Large intestine (tissue), 3 donors: ENCODE data around the gene NOX1. TPM values are rescaled to one million over a fixed set of nuclear protein-coding genes. Genes with fewer than 3 reads are reported as not detected.

Source experiments
- DNase-seq, 2 donors: peaks; one replicate each; pipeline versions ENCODE4 v3.0.0 to v3.0.0-alpha.2; 2013
- H3K27ac ChIP-seq: one replicate; pipeline ENCODE4 v1.5.1; 2013; ENCODE audit warnings: low read length
- H3K27me3 ChIP-seq: 2 replicates; pipeline ENCODE4 v1.6.1; 2013; ENCODE audit warnings: low read length; ENCODE audit not compliant: control insufficient read depth, insufficient read depth
- H3K36me3 ChIP-seq: 2 replicates; pipeline ENCODE4 v1.6.1; 2013; ENCODE audit warnings: low read length; ENCODE audit not compliant: control insufficient read depth, insufficient read depth
- H3K4me1 ChIP-seq: one replicate; pipeline ENCODE4 v1.6.1; 2013; ENCODE audit warnings: low read length; ENCODE audit not compliant: control insufficient read depth, insufficient read depth
- H3K4me3 ChIP-seq: one replicate; pipeline ENCODE4 v1.5.1; 2013; ENCODE audit warnings: low read length
- H3K9me3 ChIP-seq: one replicate; pipeline ENCODE4 v1.6.1; 2013; ENCODE audit warnings: mild to moderate bottlenecking, low read depth, low read length, moderate library complexity; ENCODE audit not compliant: control insufficient read depth
- WGBS: methylation state at CpG from one replicate; pipeline ENCODE4 v1.1.5; 2013; ENCODE audit warnings: low lambda C conversion rate; ENCODE audit not compliant: insufficient coverage; 5-methylcytosine and 5-hydroxymethylcytosine counted together
- polyA plus RNA-seq: library from polyadenylated mRNA; unstranded; fragments of 120-200 nt; gene quantifications from one replicate; pipeline ENCODE4 v1.2.1, GENCODE V29; 2013

Gene NOX1
- polyA plus RNA-seq, 1 donor = 1.8 TPM

DNA sequence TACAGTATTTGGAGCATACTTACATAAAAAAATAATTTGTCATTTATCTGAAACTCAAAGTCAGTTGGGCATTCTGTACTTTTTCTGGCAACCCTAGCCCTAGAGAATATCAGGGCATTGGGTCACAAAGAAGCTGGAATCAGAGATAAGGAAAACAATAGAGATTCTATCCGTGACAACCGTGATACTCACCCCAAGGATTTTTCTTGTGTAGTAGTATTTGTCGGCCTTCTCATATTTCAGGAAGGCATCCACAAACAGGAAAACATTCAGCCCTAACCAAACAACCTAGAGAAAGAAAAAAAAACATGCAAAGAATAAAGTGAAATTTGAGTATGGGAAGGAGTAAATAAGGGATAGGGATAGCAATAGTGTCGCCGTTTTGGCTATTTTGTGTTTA is 3.6 kb downstream of the NOX1 start:
- WGBS = no CpG with 5 or more reads among the region's 5 CpGs
- DNase-seq = no peak
- Histone ChIP-seq H3K27ac (no peak overlapping the region), H3K9me3 (no peaks in the 10 kb centered on the region), H3K4me3 (no peak overlapping the region), H3K27me3 (no peaks in the 10 kb centered on the region), H3K4me1 (no peaks in the 10 kb centered on the region), H3K36me3 (no peaks in the 10 kb centered on the region)

DNA sequence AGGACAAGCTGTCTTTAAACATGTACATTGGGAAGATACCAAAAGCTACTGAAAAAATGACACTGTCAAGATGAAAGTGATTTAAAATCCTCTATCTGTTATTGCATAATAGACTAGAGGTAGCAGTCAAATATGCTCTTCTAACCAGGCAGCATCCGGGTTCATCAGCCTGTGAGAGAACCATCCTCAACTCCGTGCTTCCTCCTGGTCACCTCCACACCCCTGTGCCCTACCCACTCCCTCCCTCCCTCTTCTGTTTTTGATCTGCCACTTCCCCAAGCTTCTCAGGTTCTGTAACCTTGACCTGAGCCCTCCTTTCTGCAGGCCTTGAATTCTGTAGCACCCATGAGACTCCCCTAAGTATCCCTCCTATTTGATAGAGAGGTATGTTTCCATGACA is 5.9 kb downstream of the NOX1 start:
- DNase-seq = no peak
- no peak overlapping the region for H3K27ac ChIP-seq
- H3K27me3 ChIP-seq = no peaks in the 10 kb centered on the region
- H3K36me3 ChIP-seq = no peaks in the 10 kb centered on the region
- no peak overlapping the region for H3K4me3 ChIP-seq
- H3K4me1 ChIP-seq = no peaks in the 10 kb centered on the region
- WGBS = no CpG with 5 or more reads among the region's 2 CpGs
- H3K9me3 ChIP-seq = no peaks in the 10 kb centered on the region

DNA sequence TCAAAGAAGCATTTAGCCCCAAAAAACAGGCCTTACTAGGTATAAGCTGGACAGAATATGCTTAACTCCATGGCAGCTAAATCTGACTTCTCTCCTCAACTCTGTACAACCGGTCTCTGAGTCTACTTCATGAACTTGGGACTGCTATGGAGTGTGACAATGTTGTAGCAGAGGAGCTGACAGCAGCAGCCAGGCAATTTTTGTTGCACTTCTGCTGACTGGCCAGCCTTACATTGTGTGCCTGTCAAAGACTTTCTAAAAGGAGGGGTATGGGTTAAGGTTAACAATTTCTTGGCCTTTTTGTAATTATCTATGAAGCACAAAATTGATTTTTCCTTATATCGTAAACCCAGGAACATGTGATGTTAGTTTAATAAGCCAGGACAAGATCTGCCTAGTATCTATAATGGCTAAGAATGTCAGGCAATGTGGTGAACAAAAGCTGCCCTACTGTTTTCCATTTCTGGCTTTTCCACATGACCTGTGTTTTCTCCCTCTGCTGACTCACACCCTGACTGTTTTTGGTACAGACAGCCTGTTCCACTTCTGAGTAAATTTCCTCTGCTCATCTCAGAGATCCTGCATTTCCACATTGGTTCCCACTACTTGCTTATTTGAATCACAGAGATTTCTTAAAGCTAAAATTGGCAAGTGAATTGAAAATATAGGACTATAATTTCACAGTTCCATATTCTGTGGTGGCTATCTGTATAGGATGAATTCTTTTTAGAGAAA is 9.3 kb downstream of the NOX1 start:
- Histone ChIP-seq H3K9me3 (no peaks in the 10 kb centered on the region), H3K4me1 (no peaks in the 10 kb centered on the region), H3K27ac (no peak overlapping the region), H3K4me3 (no peak overlapping the region), H3K36me3 (no peaks in the 10 kb centered on the region), H3K27me3 (no peaks in the 10 kb centered on the region)
- DNase-seq = no peak
- no CpG with 5 or more reads among the region's 2 CpGs for WGBS

DNA sequence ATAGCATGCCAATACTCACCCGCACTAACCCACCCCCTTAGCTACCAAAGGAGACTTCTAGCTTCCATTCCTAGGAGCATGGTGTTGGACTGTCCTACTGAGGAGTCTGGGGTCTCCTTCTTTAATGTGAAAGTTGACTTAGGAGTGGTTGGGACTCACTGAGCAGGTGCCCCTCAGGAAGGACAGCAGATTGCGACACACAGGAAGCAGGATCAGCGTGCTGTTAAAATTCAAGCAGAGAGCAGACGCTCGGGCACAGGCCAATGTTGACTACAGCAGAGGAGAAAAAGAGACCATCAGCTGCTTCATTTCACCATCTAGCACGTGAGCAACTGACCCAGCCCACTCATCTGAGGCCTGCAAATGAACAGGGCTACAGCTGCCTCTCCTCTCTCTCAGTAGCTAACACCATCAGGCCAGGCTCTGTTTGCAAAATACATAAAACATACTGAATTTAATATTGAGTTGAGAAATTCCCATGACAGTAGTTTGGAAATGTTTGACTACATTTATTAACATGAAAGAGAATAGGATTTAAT is 10.8 kb downstream of the NOX1 start:
- Histone ChIP-seq H3K4me3 (no peak overlapping the region), H3K27ac (no peak overlapping the region), H3K36me3 (no peaks in the 10 kb centered on the region), H3K9me3 (no peaks in the 10 kb centered on the region), H3K4me1 (no peaks in the 10 kb centered on the region), H3K27me3 (no peaks in the 10 kb centered on the region)
- no CpG with 5 or more reads among the region's 6 CpGs for WGBS
- DNase-seq = peak; percentile 7 to 15

DNA sequence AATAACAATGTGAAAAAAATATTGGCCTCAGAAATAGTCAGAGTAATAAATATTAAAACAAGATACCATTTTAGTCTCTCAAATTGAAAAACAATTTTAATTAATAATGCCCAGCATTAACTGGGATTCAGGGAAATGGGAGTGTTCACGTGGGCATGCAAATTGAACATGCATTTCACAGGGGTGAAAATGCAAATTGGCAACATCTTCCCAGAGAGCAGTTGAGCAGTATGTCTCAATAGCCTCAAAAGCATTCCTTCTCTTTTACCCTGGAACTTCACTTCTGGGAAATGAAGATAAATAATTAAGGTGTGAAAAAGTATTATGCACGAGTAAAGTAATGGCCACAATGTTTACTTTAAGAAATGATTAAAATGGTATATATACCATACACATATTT is 21.3 kb downstream of the NOX1 start:
- 71% methylated on average over 1 of the region's 2 CpGs for WGBS
- H3K4me3 ChIP-seq = no peak overlapping the region
- no peaks in the 10 kb centered on the region for H3K4me1 ChIP-seq
- H3K27ac ChIP-seq = no peak overlapping the region
- H3K27me3 ChIP-seq = no peaks in the 10 kb centered on the region
- H3K9me3 ChIP-seq = no peaks in the 10 kb centered on the region
- no peaks in the 10 kb centered on the region for H3K36me3 ChIP-seq
- DNase-seq = no peak

DNA sequence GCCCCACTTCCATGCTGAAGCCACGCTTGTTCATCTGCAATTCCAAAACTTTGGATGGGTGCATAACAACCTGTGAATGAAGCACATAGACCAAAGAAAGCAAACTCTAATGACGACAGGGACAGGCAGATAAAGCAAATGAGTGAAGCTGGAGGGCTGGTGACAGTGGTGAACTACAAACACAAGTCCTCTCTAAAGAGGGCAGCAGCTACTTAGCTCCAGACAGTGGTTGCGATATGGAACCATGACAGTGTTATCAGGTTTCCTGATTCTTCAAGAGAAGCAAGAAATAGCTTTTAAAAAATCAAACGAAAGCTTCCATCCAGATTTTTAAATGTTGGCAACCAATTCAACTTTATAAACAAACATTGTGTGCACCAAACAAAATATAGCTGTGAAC is 23.8 kb downstream of the NOX1 start:
- Histone ChIP-seq H3K9me3 (no peaks in the 10 kb centered on the region), H3K4me1 (no peaks in the 10 kb centered on the region), H3K27me3 (no peaks in the 10 kb centered on the region), H3K36me3 (no peaks in the 10 kb centered on the region), H3K27ac (no peak overlapping the region), H3K4me3 (no peak overlapping the region)
- DNase-seq = no peak
- 40% methylated on average over 1 of the region's 4 CpGs for WGBS

DNA sequence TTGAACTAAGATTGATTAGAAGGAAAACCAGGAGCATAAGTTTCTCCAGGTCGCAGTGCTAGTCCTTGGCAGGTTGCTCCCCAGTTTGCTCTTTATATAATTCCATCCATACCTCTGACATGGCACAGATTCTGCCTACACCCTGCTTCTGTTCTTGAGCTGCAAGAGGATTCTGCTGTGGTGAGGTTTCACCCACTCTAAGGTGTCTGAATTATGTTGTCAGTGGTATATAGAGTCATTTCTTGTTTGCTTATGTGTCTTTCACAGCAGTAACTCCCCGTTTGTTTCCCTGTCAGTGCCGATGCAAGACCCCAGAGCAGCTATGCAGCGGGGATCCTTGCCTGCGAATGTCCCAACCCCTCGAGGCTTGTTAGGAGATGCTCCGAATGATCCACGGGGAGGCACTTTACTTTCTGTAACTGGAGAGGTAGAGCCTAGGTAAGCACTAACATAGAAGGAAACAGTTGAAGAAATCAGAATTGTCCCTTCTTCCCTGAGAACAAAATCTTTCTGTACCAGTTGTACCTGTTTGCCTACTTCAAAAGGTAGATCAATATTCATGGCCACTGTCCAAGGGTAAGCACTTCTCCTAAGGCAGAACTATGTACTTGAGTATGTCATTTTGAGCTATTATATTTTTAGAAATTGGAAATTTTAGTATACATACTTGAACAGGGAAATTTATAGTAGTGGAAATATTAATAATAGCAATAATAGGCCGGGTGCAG is 42.8 kb downstream of the NOX1 start:
- WGBS = no CpG with 5 or more reads among the region's 9 CpGs
- H3K27ac ChIP-seq = no peak overlapping the region
- H3K36me3 ChIP-seq = peaks cover 47% of the 10 kb centered on the region

DNA sequence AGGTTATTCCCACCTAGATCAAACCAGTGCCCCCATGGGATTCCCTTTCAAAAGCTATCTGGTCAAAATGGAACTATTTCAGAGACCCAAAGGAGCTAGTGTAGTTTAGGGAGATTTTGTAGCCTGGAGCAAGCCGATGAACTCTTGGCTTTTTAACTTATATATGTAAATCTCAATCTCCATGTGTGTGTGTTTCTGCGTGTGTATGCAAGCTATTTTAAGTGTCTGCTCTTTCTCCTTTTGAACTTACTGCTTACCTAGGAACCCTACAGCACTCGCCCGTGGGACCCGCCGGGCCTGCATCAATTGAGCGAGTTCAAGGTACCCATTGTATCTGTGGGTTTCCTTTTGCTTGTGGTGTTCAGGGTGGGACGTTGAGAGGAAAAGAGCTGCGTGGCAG is 43.6 kb downstream of the NOX1 start:
- DNase-seq = no peak
- Histone ChIP-seq H3K27me3 (no peaks in the 10 kb centered on the region), H3K4me1 (no peaks in the 10 kb centered on the region), H3K4me3 (no peak overlapping the region), H3K27ac (no peak overlapping the region), H3K36me3 (peaks cover 46% of the 10 kb centered on the region), H3K9me3 (no peaks in the 10 kb centered on the region)
- no CpG with 5 or more reads among the region's 9 CpGs for WGBS

More for the DNA sequence above, 42.8 kb downstream of the NOX1 start:
- Histone ChIP-seq H3K4me3 (no peak overlapping the region), H3K4me1 (no peaks in the 10 kb centered on the region), H3K27me3 (no peaks in the 10 kb centered on the region), H3K9me3 (no peaks in the 10 kb centered on the region)
- no peak for DNase-seq

DNA sequence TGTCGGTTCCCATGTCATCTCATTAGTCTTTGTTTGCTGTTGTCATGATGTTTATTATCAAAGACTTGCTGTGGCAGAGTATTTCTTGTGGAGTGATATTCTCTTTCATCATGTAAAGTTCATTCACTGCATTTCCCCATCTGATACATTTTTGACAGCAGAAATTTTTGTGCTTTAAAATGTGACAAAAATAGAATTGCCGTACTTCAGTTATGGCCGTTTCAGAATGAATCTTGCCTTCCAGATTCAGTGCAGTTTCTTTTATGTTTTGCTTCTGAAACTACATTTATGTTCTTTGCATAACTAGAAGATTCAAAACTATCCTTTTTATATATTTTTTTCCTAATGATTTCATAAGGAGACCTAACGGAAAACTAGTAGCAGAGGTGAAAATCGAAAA is 44.0 kb downstream of the NOX1 start:
- 80% methylated on average over 1 of the region's 5 CpGs for WGBS
- H3K9me3 ChIP-seq = no peaks in the 10 kb centered on the region
- H3K36me3 ChIP-seq = peaks cover 48% of the 10 kb centered on the region

DNA sequence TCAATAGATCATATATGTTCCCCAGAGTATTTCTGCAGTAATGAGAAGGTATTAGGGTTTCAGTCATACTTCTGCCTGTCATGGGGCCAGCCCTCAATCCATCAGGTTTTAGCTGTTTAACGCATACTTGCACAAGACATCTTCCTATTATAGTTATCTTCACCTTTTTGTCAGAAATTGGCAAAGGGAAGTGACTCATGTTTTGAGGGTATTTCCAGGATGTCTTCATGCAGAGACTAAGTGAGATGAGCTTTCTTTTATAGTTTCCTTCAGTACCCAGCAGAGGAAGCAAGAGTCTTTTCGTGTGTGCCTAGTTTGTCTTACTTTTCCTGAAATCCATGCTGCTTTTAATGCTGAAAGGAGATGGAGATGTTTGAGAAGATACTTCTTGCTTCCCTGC is 44.4 kb downstream of the NOX1 start:
- no CpG with 5 or more reads among the region's 2 CpGs for WGBS
- DNase-seq = no peak
- H3K4me3 ChIP-seq = no peak overlapping the region
- peaks cover 48% of the 10 kb centered on the region for H3K36me3 ChIP-seq
- H3K27ac ChIP-seq = no peak overlapping the region
- no peaks in the 10 kb centered on the region for H3K27me3 ChIP-seq
- no peaks in the 10 kb centered on the region for H3K9me3 ChIP-seq
- no peaks in the 10 kb centered on the region for H3K4me1 ChIP-seq

More for the DNA sequence above, 44.0 kb downstream of the NOX1 start:
- H3K4me1 ChIP-seq = no peaks in the 10 kb centered on the region
- H3K27ac ChIP-seq = no peak overlapping the region
- no peak for DNase-seq
- no peaks in the 10 kb centered on the region for H3K27me3 ChIP-seq
- H3K4me3 ChIP-seq = no peak overlapping the region
